ENCODE measurements around the gene RSBN1L. TPM values are rescaled to one million over a fixed set of nuclear protein-coding genes. Genes with fewer than 3 reads are reported as not detected.

The RSBN1L gene
- total RNA-seq, 1 experiment from 2014 or later, result 16.7 TPM

DNA sequence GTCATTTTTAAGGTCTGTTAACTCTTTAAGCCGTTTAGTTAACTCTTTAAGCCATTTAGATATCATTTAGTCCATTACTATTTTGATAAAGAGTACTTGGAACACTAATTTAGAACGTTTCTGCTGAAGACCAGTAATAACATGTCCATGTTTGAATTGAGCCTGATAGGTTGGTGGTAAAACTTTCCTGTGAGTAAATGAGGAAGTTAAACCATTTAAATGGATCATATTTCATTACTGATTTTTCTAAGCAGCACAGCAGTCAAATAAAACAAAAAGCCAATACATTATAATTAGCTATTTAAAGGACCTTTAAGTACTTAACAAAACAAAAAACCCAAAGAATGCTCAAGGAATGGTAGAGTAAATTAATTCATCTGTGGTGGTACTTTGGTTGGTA, 131.7 kb downstream of the RSBN1L start:
- H3K27me3 Mint-ChIP-seq (ENCODE audit: unreplicated experiment), result no peaks in the 10 kb centered on the region
- no peak overlapping the region for H3K27ac Mint-ChIP-seq (ENCODE audit: unreplicated experiment)
- no TSS peak for BruUV-seq (replicated peaks)
- H3K36me3 Mint-ChIP-seq (ENCODE audit: insufficient read depth, unreplicated experiment), result no peaks in the 10 kb centered on the region
- TF ChIP-seq, protein P1, sequence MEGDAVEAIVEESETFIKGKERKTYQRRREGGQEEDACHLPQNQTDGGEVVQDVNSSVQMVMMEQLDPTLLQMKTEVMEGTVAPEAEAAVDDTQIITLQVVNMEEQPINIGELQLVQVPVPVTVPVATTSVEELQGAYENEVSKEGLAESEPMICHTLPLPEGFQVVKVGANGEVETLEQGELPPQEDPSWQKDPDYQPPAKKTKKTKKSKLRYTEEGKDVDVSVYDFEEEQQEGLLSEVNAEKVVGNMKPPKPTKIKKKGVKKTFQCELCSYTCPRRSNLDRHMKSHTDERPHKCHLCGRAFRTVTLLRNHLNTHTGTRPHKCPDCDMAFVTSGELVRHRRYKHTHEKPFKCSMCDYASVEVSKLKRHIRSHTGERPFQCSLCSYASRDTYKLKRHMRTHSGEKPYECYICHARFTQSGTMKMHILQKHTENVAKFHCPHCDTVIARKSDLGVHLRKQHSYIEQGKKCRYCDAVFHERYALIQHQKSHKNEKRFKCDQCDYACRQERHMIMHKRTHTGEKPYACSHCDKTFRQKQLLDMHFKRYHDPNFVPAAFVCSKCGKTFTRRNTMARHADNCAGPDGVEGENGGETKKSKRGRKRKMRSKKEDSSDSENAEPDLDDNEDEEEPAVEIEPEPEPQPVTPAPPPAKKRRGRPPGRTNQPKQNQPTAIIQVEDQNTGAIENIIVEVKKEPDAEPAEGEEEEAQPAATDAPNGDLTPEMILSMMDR (IDR thresholded peaks at IDR 0.05; ENCODE audit: unreplicated experiment), result no peak
- peaks cover 8% of the 10 kb centered on the region for H3K4me1 Mint-ChIP-seq (ENCODE audit: low read depth, unreplicated experiment)
- no peak overlapping the region for H3K4me3 Mint-ChIP-seq (ENCODE audit: low read depth, unreplicated experiment)
- CTCF ChIA-PET, result no interaction called here
- H3K9me3 Mint-ChIP-seq (ENCODE audit: low read depth, unreplicated experiment), result no peaks in the 10 kb centered on the region
- intact Hi-C loops (cut with micrococcal nuclease; ENCODE audit: unreplicated experiment), result no loop called here
- no peak for DNase-seq

DNA sequence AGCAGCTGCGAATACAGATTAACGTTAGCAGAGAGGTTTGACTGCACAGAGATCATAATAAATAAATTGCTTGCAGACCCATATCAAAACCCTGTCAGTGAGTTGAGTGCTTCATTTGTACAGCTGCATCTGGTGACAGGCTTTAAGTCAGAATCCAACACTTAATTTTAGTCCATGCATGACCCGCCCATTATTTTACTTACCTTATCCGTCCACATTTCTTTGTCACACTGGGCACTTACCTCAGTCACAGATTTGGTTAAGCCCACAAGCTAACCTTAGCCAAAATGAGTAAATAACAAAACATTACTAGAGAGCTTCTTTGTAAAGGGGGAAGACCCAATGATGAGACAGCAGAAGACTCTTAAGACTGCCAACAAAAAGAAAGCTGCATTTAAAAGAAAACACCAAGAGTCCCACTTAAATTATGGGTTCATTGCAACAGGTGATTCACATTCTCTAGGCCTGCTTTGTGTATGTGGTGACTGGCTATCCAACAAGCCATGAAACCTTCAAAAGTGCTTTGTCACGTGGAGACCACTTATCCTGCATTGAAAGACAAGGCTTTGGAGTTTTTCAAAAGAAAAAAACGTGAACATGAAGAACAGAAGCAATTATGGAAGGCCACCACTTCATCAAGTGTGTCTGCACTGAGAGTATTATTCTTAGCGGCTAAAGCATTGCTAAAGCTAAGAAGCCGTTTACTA, 134.5 kb downstream of the RSBN1L start:
- Mint-ChIP-seq H3K27ac (ENCODE audit: unreplicated experiment) (no peak overlapping the region), H3K9me3 (ENCODE audit: low read depth, unreplicated experiment) (no peaks in the 10 kb centered on the region), H3K4me1 (ENCODE audit: low read depth, unreplicated experiment) (no peaks in the 10 kb centered on the region), H3K27me3 (ENCODE audit: unreplicated experiment) (no peaks in the 10 kb centered on the region), H3K4me3 (ENCODE audit: low read depth, unreplicated experiment) (no peak overlapping the region), H3K36me3 (ENCODE audit: insufficient read depth, unreplicated experiment) (no peaks in the 10 kb centered on the region)
- TF ChIP-seq, protein P1 (IDR thresholded peaks at IDR 0.05; ENCODE audit: unreplicated experiment), result no peak
- intact Hi-C loops (cut with micrococcal nuclease; ENCODE audit: unreplicated experiment), result no loop called here
- DNase-seq, result no peak
- BruUV-seq (replicated peaks), result no TSS peak
- CTCF ChIA-PET, result no interaction called here

DNA sequence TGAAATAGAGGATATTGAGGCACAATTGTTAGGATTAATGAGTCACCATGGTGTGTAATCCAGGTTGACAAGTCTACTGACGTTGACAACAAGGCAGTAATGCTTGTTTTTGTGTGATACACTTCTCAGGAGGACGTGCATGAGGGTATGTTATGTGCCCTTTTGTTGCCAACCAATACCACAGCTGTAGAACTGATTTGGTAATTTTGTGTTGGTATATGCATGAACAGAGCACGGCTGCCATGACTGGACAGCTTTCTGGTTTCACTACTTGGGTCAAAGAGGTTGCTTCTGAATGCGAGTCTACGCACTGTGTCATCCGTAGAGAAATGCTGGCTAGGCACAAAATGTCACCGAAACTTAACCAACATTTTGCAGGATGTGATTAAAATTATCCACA, 135.2 kb downstream of the RSBN1L start:
- TF ChIP-seq, protein P1 (IDR thresholded peaks at IDR 0.05; ENCODE audit: unreplicated experiment), result no peak
- no TSS peak for BruUV-seq (replicated peaks)
- H3K36me3 Mint-ChIP-seq (ENCODE audit: insufficient read depth, unreplicated experiment), result no peaks in the 10 kb centered on the region
- H3K4me1 Mint-ChIP-seq (ENCODE audit: low read depth, unreplicated experiment), result no peaks in the 10 kb centered on the region
- no peaks in the 10 kb centered on the region for H3K27me3 Mint-ChIP-seq (ENCODE audit: unreplicated experiment)
- no peak overlapping the region for H3K27ac Mint-ChIP-seq (ENCODE audit: unreplicated experiment)
- no peak for DNase-seq
- no peaks in the 10 kb centered on the region for H3K9me3 Mint-ChIP-seq (ENCODE audit: low read depth, unreplicated experiment)
- H3K4me3 Mint-ChIP-seq (ENCODE audit: low read depth, unreplicated experiment), result no peak overlapping the region
- CTCF ChIA-PET, result no interaction called here
- intact Hi-C loops (cut with micrococcal nuclease; ENCODE audit: unreplicated experiment), result no loop called here

DNA sequence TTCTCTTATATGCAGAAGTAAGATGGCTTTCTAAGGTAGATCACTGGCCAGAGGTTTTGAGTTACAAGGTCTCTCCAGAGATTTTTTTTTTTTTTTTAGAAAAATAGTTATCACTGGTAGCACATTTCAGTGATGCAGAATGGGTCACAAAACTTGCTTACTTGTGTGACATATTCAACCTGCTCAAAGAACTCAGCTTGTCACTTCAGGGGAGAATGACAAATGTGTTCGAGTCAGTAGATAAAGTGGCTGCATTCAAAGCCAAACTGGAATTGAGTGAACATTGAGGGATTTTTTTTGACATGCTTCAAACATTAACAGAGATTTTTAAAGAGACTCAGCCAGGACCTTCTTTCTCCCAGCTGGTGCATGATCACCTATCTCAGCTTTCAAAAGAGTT, 135.7 kb downstream of the RSBN1L start:
- CTCF ChIA-PET, result no interaction called here
- no peak overlapping the region for H3K4me3 Mint-ChIP-seq (ENCODE audit: low read depth, unreplicated experiment)
- no peak overlapping the region for H3K27ac Mint-ChIP-seq (ENCODE audit: unreplicated experiment)
- intact Hi-C loops (cut with micrococcal nuclease; ENCODE audit: unreplicated experiment), result no loop called here
- H3K36me3 Mint-ChIP-seq (ENCODE audit: insufficient read depth, unreplicated experiment), result no peaks in the 10 kb centered on the region
- TF ChIP-seq, protein P1 (IDR thresholded peaks at IDR 0.05; ENCODE audit: unreplicated experiment), result no peak
- no peaks in the 10 kb centered on the region for H3K27me3 Mint-ChIP-seq (ENCODE audit: unreplicated experiment)
- no TSS peak for BruUV-seq (replicated peaks)
- H3K9me3 Mint-ChIP-seq (ENCODE audit: low read depth, unreplicated experiment), result no peaks in the 10 kb centered on the region
- DNase-seq, result no peak
- no peaks in the 10 kb centered on the region for H3K4me1 Mint-ChIP-seq (ENCODE audit: low read depth, unreplicated experiment)

Other genes starting within 250 kb of the RSBN1L start
- 61.2 and 65.9 TPM in 2 replicates for gene PTPN12, start 159.2 kb upstream of the RSBN1L start, total RNA-seq (2022)
- 9.6 and 12.5 TPM in 2 replicates for gene TMEM60, start 102.0 kb downstream of the RSBN1L start, total RNA-seq (2022)
- 19.0 and 20.3 TPM in 2 replicates for gene PHTF2, start 102.3 kb downstream of the RSBN1L start, total RNA-seq (2022)

Measured in Calu3 (cell line).